Measurements from ENCODE around the gene KCTD18.

- TF ChIP-seq CTCF (IDR thresholded peaks at IDR 0.05; ENCODE audit: low read depth, low read length, missing input control) (no peak), REST (IDR thresholded peaks at IDR 0.05) (no peak), MAX (IDR thresholded peaks at IDR 0.05) (no peak)
Observed at GRCh38 chr2:200475795-200476194, 34.1 kb downstream of the KCTD18 start.
